Endodermal cell (in vitro differentiated cells): Measurements from ENCODE around the gene IL22RA1. TPM values are rescaled to one million over a fixed set of nuclear protein-coding genes. Genes with fewer than 3 reads are reported as not detected.
A peak's percentile ranks its signal among the peaks of the same experiment; 100 is the strongest.

Source experiments
- DNase-seq: peaks from one replicate; pipeline ENCODE4 v3.0.0-alpha.2; 2017
- H3K27ac ChIP-seq: 2 replicates; pipeline ENCODE4 v1.5.1; 2013; ENCODE audit warnings: mild to moderate bottlenecking, low read depth, low read length, moderate library complexity
- H3K27me3 ChIP-seq: 2 replicates; pipeline ENCODE4 v1.6.1; 2013; ENCODE audit warnings: mild to moderate bottlenecking, low read length, moderate library complexity; ENCODE audit not compliant: insufficient read depth, control insufficient read depth, poor library complexity, severe bottlenecking
- H3K36me3 ChIP-seq: 2 replicates; pipeline ENCODE4 v1.7.0; 2013; ENCODE audit warnings: mild to moderate bottlenecking, low read length, moderate library complexity; ENCODE audit not compliant: control insufficient read depth, insufficient read depth
- H3K4me1 ChIP-seq: one replicate; pipeline ENCODE4 v1.7.0; 2013; ENCODE audit warnings: low read length; ENCODE audit not compliant: control insufficient read depth, insufficient read depth
- H3K4me3 ChIP-seq: 2 replicates; pipeline ENCODE4 v1.5.1; 2013; ENCODE audit warnings: mild to moderate bottlenecking, low read length, moderate library complexity
- H3K9ac ChIP-seq: 2 replicates; pipeline ENCODE4 v1.6.1; 2013; ENCODE audit warnings: mild to moderate bottlenecking, low read length, moderate library complexity; ENCODE audit not compliant: poor library complexity, severe bottlenecking; ENCODE audit errors: extremely low read depth
- H3K9me3 ChIP-seq: 2 replicates; pipeline ENCODE4 v1.6.1; 2013; ENCODE audit warnings: mild to moderate bottlenecking, low read length, moderate library complexity; ENCODE audit not compliant: control insufficient read depth
- H3K27ac Mint-ChIP-seq: 2 replicates; pipeline ENCODE4 v1.8.0; 2020; ENCODE audit warnings: mixed read lengths
- H3K27me3 Mint-ChIP-seq: 2 replicates; pipeline ENCODE4 v1.8.0; 2021; ENCODE audit warnings: mild to moderate bottlenecking, mixed read lengths; ENCODE audit not compliant: insufficient read depth
- H3K36me3 Mint-ChIP-seq: 2 replicates; pipeline ENCODE4 v1.8.0; 2020; ENCODE audit warnings: low read depth, mixed read lengths
- H3K4me1 Mint-ChIP-seq: 2 replicates; pipeline ENCODE4 v1.8.0; 2020; ENCODE audit warnings: mixed read lengths
- H3K4me3 Mint-ChIP-seq: 2 replicates; pipeline ENCODE4 v1.8.0; 2020; ENCODE audit warnings: mild to moderate bottlenecking, moderate library complexity, mixed read lengths
- H3K9me3 Mint-ChIP-seq: 2 replicates; pipeline ENCODE4 v1.8.0; 2020; ENCODE audit warnings: mild to moderate bottlenecking, mixed read lengths
- WGBS, 2 experiments: methylation state at CpG; one replicate each; pipeline versions ENCODE4 v1.1.5 to v1.1.7; 2013; ENCODE audit warnings: missing lambda C conversion rate in 2 of 2, mixed read lengths in 1 of 2; ENCODE audit not compliant: insufficient coverage in 1 of 2, insufficient read length in 1 of 2; 5-methylcytosine and 5-hydroxymethylcytosine counted together
- total RNA-seq, 2 donors: library from RNA; stranded (reverse); fragmentation: NEBNext Ultra II Directional in 1 of 2; extraction: Animal tissue kit (Norgen Biotek cat#: 25700) in 1 of 2; gene quantifications; 2 replicates in 1 of 2; 3 replicates in 1 of 2; pipeline ENCODE4 v1.2.1, GENCODE V29; 2021
- TF ChIP-seq, protein P1 (sequence below): fragments of 200-600 bp; sonication (generic); conservative IDR thresholded peaks from 2 replicates; pipeline ENCODE4 v1.5.0; 2021; ENCODE audit warnings: antibody characterized with exemption, mild to moderate bottlenecking

Gene IL22RA1
- total RNA-seq, 2 donors from 2014 or later: not detected

- Mint-ChIP-seq H3K4me1 (peaks cover 36% of the 10 kb centered on the region), H3K27ac (no peak overlapping the region), H3K4me3 (no peak overlapping the region), H3K36me3 (peaks cover 34% of the 10 kb centered on the region), H3K27me3 (no peaks in the 10 kb centered on the region), H3K9me3 (no peaks in the 10 kb centered on the region)
- Histone ChIP-seq H3K4me3 (no peak overlapping the region), H3K4me1 (no peaks in the 10 kb centered on the region), H3K27me3 (no peaks in the 10 kb centered on the region), H3K36me3 (peaks cover 6% of the 10 kb centered on the region), H3K9me3 (no peaks in the 10 kb centered on the region), H3K9ac (no peak overlapping the region), H3K27ac (no peak overlapping the region)
- TF ChIP-seq, protein P1, sequence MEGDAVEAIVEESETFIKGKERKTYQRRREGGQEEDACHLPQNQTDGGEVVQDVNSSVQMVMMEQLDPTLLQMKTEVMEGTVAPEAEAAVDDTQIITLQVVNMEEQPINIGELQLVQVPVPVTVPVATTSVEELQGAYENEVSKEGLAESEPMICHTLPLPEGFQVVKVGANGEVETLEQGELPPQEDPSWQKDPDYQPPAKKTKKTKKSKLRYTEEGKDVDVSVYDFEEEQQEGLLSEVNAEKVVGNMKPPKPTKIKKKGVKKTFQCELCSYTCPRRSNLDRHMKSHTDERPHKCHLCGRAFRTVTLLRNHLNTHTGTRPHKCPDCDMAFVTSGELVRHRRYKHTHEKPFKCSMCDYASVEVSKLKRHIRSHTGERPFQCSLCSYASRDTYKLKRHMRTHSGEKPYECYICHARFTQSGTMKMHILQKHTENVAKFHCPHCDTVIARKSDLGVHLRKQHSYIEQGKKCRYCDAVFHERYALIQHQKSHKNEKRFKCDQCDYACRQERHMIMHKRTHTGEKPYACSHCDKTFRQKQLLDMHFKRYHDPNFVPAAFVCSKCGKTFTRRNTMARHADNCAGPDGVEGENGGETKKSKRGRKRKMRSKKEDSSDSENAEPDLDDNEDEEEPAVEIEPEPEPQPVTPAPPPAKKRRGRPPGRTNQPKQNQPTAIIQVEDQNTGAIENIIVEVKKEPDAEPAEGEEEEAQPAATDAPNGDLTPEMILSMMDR: peak; percentile 78
- 86 to 89% methylated on average over 9 to 11 of the region's 11 CpGs for WGBS, 2 experiments
- peak; percentile 85 for DNase-seq
Observed at GRCh38 chr1:24155011-24155782, 12.3 kb upstream of the IL22RA1 start.

DNA sequence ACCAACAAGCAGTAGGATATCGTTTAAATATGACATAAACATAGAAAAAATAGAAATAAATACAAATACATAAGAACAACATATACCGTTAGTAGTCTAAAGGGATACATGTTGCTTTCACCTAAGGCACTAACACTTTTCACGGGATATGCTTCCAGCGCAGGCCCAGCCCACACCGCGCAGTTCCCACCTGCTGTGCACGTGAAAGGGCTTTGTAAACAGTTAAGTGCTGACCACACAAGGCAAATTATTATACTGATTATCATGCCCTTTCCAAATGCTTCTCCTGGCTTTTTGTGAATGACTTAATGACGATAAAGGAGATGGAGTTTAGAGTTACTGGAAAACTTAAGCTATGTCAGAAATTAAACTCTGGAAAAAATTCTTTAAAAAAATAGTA, 11.3 kb upstream of the IL22RA1 start:
- Histone ChIP-seq H3K4me3 (no peak overlapping the region), H3K9me3 (no peaks in the 10 kb centered on the region), H3K27ac (no peak overlapping the region), H3K4me1 (no peaks in the 10 kb centered on the region), H3K36me3 (peaks cover 6% of the 10 kb centered on the region), H3K9ac (no peak overlapping the region), H3K27me3 (no peaks in the 10 kb centered on the region)
- TF ChIP-seq, protein P1: no peak
- H3K36me3 Mint-ChIP-seq: peaks cover 30% of the 10 kb centered on the region
- DNase-seq: peak; percentile 78
- no peaks in the 10 kb centered on the region for H3K27me3 Mint-ChIP-seq
- WGBS, 2 experiments: 69% methylated on average over 7 of the region's 8 CpGs; no CpG with 5 or more reads in 1 of the 2 experiments
- no peak overlapping the region for H3K4me3 Mint-ChIP-seq
- no peak overlapping the region for H3K27ac Mint-ChIP-seq
- H3K4me1 Mint-ChIP-seq: peaks cover 40% of the 10 kb centered on the region
- no peaks in the 10 kb centered on the region for H3K9me3 Mint-ChIP-seq

DNA sequence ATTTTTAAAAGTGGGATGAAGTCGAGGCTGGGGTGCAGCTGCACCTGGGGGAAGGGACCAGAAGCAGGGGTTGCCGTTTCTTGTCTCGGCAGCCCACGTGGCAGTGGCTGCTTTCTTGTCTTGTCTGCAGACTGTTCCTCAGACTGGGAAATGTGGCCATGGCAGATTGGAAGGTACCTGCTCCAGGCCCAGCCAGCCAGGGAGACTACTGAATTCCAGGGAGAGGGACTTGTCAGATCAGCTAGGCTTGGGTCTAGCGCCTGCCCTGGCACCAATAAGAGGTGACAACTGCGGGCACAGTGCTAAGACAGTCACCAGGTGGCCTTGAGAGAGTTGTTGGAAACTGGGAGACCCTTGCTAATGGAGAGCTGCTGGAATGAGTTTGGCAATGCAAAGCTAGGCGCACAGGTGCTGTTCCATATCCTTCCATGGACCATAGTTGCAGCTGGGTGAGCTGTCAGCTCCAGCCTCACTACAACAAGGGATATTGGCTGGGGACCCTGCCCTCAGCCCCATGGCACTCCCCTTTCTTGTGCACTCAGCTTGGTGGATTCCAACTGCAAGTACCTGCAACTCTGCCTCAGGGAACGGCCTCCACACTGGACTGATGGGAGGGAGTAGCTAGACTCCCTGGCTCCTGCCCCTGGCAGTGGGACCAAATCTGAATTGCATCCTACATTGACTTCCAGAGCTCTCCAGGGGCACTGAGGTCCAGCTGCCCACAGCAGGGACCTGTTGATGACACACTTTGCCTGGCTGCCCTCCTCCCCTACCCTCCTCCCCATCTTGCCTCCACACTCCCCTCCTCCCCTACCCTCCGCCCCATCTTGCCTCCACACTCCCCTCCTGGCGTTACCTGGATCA, 9.9 kb upstream of the IL22RA1 start:
- 89 to 95% methylated on average over 8 to 10 of the region's 10 CpGs for WGBS, 2 experiments
- Mint-ChIP-seq H3K27me3 (no peaks in the 10 kb centered on the region), H3K36me3 (peaks cover 20% of the 10 kb centered on the region), H3K4me1 (peaks cover 40% of the 10 kb centered on the region), H3K4me3 (no peak overlapping the region), H3K27ac (peak overlapping the region; percentile 58), H3K9me3 (no peaks in the 10 kb centered on the region)
- Histone ChIP-seq H3K9me3 (no peaks in the 10 kb centered on the region), H3K27me3 (no peaks in the 10 kb centered on the region), H3K36me3 (peaks cover 6% of the 10 kb centered on the region), H3K4me3 (no peak overlapping the region), H3K27ac (no peak overlapping the region), H3K4me1 (no peaks in the 10 kb centered on the region), H3K9ac (no peak overlapping the region)
- TF ChIP-seq, protein P1: no peak
- peak; percentile 74 for DNase-seq
